ENCODE results near the gene CD28.

The CD28 gene

GRCh38 chr2:203718087-203718486, 11.6 kb downstream of the CD28 start:
- DNase-seq (ENCODE audit: low read depth) = no peak

DNA sequence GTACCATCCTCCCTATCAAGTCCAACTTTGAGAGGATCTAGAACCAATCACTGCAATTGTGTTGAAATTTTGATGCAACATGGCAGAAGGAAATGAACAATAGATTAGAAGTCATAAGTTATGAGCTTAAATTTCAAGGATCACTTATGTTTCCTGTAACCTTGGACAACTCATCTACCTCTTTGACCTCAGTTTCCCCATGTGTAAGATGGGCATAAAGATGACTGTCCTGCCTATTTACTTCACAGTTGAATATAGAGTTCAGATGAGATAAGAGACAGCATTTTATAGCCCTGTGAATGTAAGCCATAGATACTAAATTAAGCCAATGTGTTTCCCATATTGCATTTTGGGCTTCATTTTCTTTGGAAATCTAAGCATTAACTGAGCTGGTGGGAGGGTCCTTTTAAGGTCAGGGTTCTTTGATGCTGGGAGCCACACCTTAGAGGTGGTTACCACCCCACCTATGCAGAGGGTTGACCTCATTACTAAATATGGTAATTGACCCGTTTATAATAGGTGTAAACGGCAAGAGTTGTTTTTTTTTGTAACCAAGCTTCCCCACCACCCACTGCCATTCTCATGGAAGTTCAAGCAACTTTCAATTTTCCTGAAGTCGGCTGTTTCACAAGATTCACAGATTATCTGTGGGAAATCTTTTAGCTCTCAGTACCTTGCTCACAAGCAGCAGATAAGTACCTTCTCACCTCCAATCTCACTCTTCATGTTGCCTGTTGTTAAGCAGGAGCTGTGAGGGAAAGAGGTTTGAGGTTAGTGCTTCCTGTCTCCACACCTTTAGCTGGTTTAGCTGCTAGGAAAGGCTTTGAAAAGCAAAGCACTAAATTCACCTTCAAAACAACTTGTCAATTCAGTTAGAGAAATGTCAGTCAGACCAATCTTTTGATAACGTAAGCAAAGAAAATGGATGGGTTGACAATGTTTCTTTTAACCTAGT, 13.3 kb downstream of the CD28 start:
- DNase-seq (ENCODE audit: low read depth) = no peak

GRCh38 chr2:203720915-203721672, 14.7 kb downstream of the CD28 start:
- DNase-seq (ENCODE audit: low read depth) = no peak

DNA sequence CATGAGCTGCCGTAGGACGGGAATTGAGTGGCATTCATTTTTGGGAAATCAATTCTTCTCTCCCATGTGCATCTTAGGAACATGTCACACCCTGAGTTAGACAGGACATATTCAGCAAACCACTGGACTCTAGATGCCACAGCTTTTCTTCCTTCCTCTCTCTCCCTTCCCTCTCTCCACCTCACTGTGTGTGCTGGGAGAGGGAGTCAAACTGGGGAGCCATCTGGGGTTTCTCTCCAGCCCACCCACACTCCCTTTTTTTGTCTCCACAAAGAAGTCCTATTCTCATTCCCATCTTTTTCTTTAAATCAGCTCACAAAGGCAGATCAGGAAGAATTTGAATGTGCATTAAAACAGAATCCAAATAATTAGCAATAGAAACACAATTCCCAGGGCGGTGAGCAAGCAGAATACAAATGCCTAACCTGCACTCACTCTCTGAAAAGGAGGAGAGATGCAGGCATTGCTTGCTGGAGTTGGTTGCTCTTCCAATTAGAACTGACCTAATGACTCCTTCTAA, 15.4 kb downstream of the CD28 start:
- DNase-seq (ENCODE audit: low read depth) = no peak

- DNase-seq (ENCODE audit: low read depth) = no peak
Measured at GRCh38 chr2:203722411-203722810, 16.0 kb downstream of the CD28 start.

DNA sequence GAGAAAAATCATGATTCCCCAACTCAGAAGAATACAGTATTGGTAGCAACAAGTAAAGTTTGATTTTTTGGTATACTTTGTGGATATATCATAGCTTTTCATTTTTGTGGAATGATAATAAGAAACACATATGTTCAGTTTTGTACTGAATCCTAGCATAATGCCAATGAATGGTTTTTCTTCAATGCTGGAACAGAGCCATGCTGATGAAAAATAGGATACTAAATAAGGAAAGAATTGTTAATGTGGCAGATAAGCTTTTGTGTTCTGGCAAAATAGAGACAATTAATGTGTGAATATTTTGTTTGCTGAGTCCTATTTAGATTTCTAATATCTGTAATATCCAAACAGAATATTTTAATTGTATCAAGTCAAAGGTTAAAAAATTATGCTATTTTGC, 21.9 kb downstream of the CD28 start:
- DNase-seq (ENCODE audit: low read depth) = no peak

- DNase-seq (ENCODE audit: low read depth) = no peak
Measured at GRCh38 chr2:203730076-203730729, 23.8 kb downstream of the CD28 start.

DNA sequence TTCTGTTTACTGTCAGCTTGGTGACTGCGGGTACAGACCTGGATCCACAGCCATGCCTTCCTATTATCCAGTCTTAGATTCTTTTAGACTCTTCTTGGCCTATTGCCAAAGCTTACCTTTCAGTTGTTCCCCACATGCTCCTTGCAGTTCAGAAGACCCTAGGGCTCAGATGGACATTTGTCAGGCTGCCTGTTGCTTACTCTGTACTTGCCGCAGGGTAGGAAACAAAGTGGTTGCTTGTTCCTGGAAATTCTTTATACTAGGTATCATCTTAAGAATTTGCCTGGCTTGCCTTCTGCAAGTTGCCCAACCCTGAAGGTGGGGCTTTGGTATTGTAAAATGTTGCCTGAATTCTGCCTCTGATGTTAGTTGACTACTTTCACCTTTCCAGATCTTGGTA, 24.4 kb downstream of the CD28 start:
- no peak for DNase-seq (ENCODE audit: low read depth)

- no peak for DNase-seq (ENCODE audit: low read depth)
Measured at GRCh38 chr2:203732092-203732952, 25.9 kb downstream of the CD28 start.

DNA sequence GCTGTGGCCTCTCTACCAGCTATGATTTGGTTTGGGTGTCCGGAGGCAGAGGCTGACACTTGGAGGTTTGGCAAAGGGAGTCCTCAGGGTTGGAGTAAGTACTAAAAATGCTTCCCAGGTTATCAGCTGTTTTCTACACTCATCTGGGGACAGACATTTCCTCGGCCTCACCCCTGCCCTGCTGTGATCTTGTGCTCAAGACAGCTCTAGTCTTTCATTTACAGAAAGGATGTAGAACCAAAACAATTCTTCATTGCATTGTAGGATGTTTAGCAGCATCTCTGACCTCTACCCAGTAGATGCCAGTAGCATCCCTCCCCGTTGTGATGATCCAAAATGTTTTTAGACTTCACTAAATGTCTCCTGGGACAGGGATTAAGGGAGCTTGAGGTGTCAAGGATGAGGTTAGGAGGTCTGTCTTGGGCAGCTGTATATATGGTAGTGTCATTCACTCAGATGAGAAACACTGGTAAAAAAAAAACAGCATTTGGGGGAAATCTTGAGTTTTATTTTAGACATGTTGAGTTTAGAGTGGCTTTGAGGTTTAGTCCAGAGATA, 26.6 kb downstream of the CD28 start:
- DNase-seq (ENCODE audit: low read depth) = no peak

- no peak for DNase-seq (ENCODE audit: low read depth)
Measured at GRCh38 chr2:203733684-203734083, 27.2 kb downstream of the CD28 start.

- no peak for DNase-seq (ENCODE audit: low read depth)
Measured at GRCh38 chr2:203734276-203734983, 28.0 kb downstream of the CD28 start.

- no peak for DNase-seq (ENCODE audit: low read depth)
Measured at GRCh38 chr2:203737360-203737759, 30.9 kb downstream of the CD28 start.

DNA sequence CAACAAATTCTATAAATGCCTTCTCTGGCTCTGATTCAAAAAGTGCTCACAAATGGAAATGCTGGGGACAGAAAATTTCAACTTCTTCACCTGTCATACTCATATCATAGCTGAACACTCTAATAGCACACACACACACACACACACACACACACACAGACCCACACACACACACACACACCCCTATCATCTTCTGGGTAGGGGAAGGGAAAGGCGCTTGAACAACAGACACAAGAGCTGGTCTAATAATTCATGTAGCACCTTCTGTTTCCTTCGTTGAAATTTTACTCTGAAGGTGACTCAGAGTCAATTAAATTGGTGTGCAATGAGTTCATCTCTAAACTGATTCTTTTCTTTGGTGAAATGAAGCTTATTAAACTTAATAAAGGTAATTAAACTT, 32.9 kb downstream of the CD28 start:
- DNase-seq (ENCODE audit: low read depth) = no peak

- no peak for DNase-seq (ENCODE audit: low read depth)
Measured at GRCh38 chr2:203740871-203741281, 34.4 kb downstream of the CD28 start.

GRCh38 chr2:203741566-203741965, 35.1 kb downstream of the CD28 start:
- no peak for DNase-seq (ENCODE audit: low read depth)

- no peak for DNase-seq (ENCODE audit: low read depth)
Measured at GRCh38 chr2:203743441-203743981, 37.1 kb downstream of the CD28 start.

DNA sequence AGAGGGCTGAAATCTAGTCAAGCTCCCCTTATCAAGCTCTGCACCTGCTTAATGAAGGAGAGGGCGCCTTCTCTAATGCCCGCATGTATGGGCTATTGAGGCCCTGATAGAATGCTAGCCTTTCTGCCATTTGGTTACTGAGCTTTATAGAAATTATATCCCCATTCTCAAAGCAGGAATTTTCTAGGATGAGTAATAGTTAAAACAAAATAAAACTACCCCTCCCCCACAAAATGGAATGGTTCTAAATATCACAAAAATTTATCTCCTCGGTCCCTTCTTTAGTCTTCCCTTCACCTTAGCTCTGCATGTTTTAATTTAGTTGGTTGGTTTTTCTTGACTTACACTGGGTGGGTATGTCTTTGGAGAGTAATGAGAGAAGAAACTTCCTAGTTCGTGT, 37.7 kb downstream of the CD28 start:
- no peak for DNase-seq (ENCODE audit: low read depth)

DNA sequence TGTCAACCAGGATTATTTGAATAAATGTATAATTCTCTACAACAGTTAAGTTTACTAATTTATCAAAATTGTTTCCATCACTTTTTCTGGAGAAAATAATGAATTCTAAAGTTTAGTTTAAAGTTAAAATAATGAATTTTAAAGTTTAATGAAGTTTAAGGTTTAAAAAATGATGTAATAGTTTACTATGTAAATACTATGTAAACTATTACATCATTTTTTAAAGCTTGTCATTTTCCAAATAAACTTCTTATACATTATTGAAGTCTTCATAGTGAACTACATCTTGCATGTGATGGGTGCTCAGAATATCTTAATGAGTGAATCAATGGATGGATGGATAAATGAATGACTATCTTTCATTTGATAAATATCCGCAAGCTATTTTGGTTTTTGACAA, 38.8 kb downstream of the CD28 start:
- DNase-seq (ENCODE audit: low read depth) = no peak
